CD14-positive monocyte (primary cell): ENCODE measurements around the gene MICOS13. TPM values are rescaled to one million over a fixed set of nuclear protein-coding genes. Genes with fewer than 3 reads are reported as not detected.
A peak's percentile ranks its signal among the peaks of the same experiment; 100 is the strongest.

ENCODE experiments used
- DNase-seq, 3 donors: peaks; one replicate each; pipeline ENCODE4 v3.0.0-alpha.2; 2011 to 2022
- H2AFZ ChIP-seq: 2 replicates; pipeline ENCODE4 v1.6.0; 2012; ENCODE audit warnings: mild to moderate bottlenecking, low read depth, low read length, inconsistent platforms; ENCODE audit not compliant: insufficient read depth, poor library complexity, severe bottlenecking
- H3K27ac ChIP-seq, 2 donors: 1 replicate in 1 of 2; 2 replicates in 1 of 2; pipeline ENCODE4 v1.5.1; 2012 to 2013; ENCODE audit warnings: low read length in 2 of 2, control low read depth in 1 of 2, inconsistent platforms in 1 of 2, low read depth in 1 of 2, mild to moderate bottlenecking in 1 of 2
- H3K27me3 ChIP-seq, 2 donors: one replicate each; pipeline versions ENCODE4 v1.6.0 to v1.6.1; 2011 to 2013; ENCODE audit warnings: low read length in 2 of 2; ENCODE audit not compliant: control insufficient read depth in 2 of 2, insufficient read depth in 2 of 2
- H3K36me3 ChIP-seq, 2 donors: replicated peaks in 1 of 2; 1 replicate in 1 of 2; 2 replicates in 1 of 2; pipeline versions ENCODE4 v1.5.1 to v1.6.1; 2012 to 2013; ENCODE audit warnings: low read length in 2 of 2, control low read depth in 1 of 2, inconsistent platforms in 1 of 2, mild to moderate bottlenecking in 1 of 2; ENCODE audit not compliant: insufficient read depth in 2 of 2, control insufficient read depth in 1 of 2
- H3K4me1 ChIP-seq, 2 donors: 1 replicate in 1 of 2; 2 replicates in 1 of 2; pipeline versions ENCODE4 v1.5.1 to v1.6.1; 2012 to 2013; ENCODE audit warnings: low read length in 2 of 2, control low read depth in 1 of 2, inconsistent platforms in 1 of 2, mild to moderate bottlenecking in 1 of 2, moderate library complexity in 1 of 2; ENCODE audit not compliant: insufficient read depth in 2 of 2, control insufficient read depth in 1 of 2
- H3K4me2 ChIP-seq: replicated peaks from 2 replicates; pipeline ENCODE3; 2012; ENCODE audit warnings: low read length, moderate library complexity, mild to moderate bottlenecking; ENCODE audit not compliant: poor library complexity, severe bottlenecking; ENCODE audit errors: extremely low read depth
- H3K4me3 ChIP-seq, 3 experiments: fragments of 200-600 bp in 1 of 3; sonication (generic) in 1 of 3; replicated peaks in 1 of 3; 1 replicate in 2 of 3; 2 replicates in 1 of 3; pipeline ENCODE4 v1.5.1; 2011 to 2013; ENCODE audit warnings: low read length in 3 of 3, mild to moderate bottlenecking in 3 of 3, control low read depth in 2 of 3, low read depth in 2 of 3, inconsistent platforms in 1 of 3, moderate library complexity in 1 of 3
- H3K79me2 ChIP-seq: 2 replicates; pipeline ENCODE4 v1.6.0; 2012; ENCODE audit warnings: mild to moderate bottlenecking, control low read depth, inconsistent platforms, low read length, moderate library complexity; ENCODE audit not compliant: insufficient read depth
- H3K9ac ChIP-seq: 2 replicates; pipeline ENCODE4 v1.6.0; 2017; ENCODE audit warnings: low read length, mild to moderate bottlenecking; ENCODE audit not compliant: insufficient read depth, poor library complexity, severe bottlenecking
- H3K9me3 ChIP-seq, 2 donors: replicated peaks in 1 of 2; 1 replicate in 1 of 2; 2 replicates in 1 of 2; pipeline versions ENCODE4 v1.5.1 to v1.6.1; 2012 to 2013; ENCODE audit warnings: low read length in 2 of 2, control low read depth in 1 of 2; ENCODE audit not compliant: control insufficient read depth in 1 of 2, insufficient read depth in 1 of 2
- H4K20me1 ChIP-seq: 2 replicates; pipeline ENCODE4 v1.6.0; 2012; ENCODE audit warnings: mild to moderate bottlenecking, low read length, control low read depth, moderate library complexity; ENCODE audit not compliant: insufficient read depth
- H3K27ac Mint-ChIP-seq, 7 donors: one replicate each; pipeline ENCODE4 v1.8.0; 2020; ENCODE audit warnings: mild to moderate bottlenecking in 7 of 7, mixed read lengths in 7 of 7, moderate library complexity in 6 of 7, inconsistent platforms in 2 of 7
- H3K27me3 Mint-ChIP-seq, 3 donors: one replicate each; pipeline ENCODE4 v1.8.0; 2021 to 2022; ENCODE audit warnings: low read depth in 3 of 3, mild to moderate bottlenecking in 3 of 3, mixed read lengths in 3 of 3, moderate library complexity in 3 of 3, inconsistent platforms in 1 of 3
- H3K36me3 Mint-ChIP-seq, 2 donors: one replicate each; pipeline ENCODE4 v1.8.0; 2020; ENCODE audit warnings: mixed read lengths in 2 of 2, inconsistent platforms in 1 of 2, mild to moderate bottlenecking in 1 of 2
- H3K4me1 Mint-ChIP-seq: one replicate; pipeline ENCODE4 v1.8.0; 2020; ENCODE audit warnings: mild to moderate bottlenecking, mixed read lengths
- H3K4me3 Mint-ChIP-seq, 2 donors: one replicate each; pipeline ENCODE4 v1.8.0; 2020; ENCODE audit warnings: mild to moderate bottlenecking in 2 of 2, mixed read lengths in 2 of 2, moderate library complexity in 1 of 2
- H3K9me3 Mint-ChIP-seq, 7 donors: one replicate each; pipeline ENCODE4 v1.8.0; 2020 to 2022; ENCODE audit warnings: mixed read lengths in 7 of 7, mild to moderate bottlenecking in 6 of 7, moderate library complexity in 6 of 7, inconsistent platforms in 2 of 7
- WGBS: methylation state at CpG from one replicate; pipeline ENCODE4 v1.1.5; 2013; ENCODE audit warnings: missing lambda C conversion rate; ENCODE audit not compliant: insufficient coverage; 5-methylcytosine and 5-hydroxymethylcytosine counted together
- intact Hi-C, 2 donors: fragments of 100-400 bp; cut with micrococcal nuclease; formaldehyde crosslinking; loops; one replicate each; pipeline versions ENCODE4 v1.15.0 to v1.15.1; 2023
- polyA plus RNA-seq, 3 donors: library from polyadenylated mRNA; depleted of rRNA in 1 of 3; unstranded in 2 of 3; stranded (reverse) in 1 of 3; fragments of 300-500 nt in 2 of 3; fragments of >200 nt in 1 of 3; fragmentation: Illumina TruSeq in 2 of 3; gene quantifications; 1 replicate in 2 of 3; 2 replicates in 1 of 3; pipeline ENCODE4 v1.2.3, GENCODE V29; 2012 to 2021
- TF ChIP-seq, protein P1 (sequence below): fragments of 200-600 bp; IDR thresholded peaks from one replicate; pipeline ENCODE4 v1.8.0; 2022; ENCODE audit warnings: antibody characterized with exemption, mild to moderate bottlenecking

The MICOS13 gene
- polyA plus RNA-seq, 3 donors: 22.5 to 82.7 (median 78.6) TPM

DNA sequence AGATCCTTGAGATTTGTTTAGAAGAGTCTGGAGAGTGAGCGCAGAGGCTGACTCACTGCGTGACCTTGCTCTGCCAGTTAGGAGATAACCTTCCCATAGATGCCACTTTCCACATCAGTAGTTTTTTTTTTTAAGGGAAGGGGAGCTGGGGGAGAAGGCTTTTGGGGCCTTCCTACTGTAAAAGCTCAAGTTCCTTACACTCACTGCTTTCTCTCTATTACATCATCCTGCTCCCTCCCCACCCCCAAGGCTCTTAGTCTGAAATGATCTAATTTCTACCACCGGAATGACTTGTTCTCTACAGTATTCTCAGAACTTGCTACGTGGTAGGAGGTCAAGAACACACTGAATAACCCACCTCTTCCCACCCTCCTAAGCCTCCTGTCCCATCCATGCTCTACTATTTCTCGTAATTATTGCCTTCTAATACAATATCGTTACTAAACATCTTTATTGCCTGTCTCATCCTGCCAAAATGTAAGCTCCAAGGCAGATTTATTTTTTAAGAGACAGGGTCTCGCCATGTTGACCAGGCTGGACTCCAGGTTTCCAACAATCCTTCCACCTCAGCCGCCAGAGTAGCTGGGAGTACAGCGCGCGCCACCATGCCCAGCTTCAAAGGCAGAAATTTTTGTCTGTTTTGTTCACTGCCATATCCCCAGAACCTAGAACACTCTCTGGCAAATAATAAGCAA lies 38.4 kb upstream of the MICOS13 start:
- H3K27ac ChIP-seq: peak overlapping the region; percentile 89 to 91
- peaks cover 0 to 3% (median 0%) of the 10 kb centered on the region in 7 donors for H3K9me3 Mint-ChIP-seq
- no peaks in the 10 kb centered on the region for H3K9me3 ChIP-seq
- H3K4me1 ChIP-seq: peaks cover 20 to 29% of the 10 kb centered on the region in 2 donors
- intact Hi-C loops: loop anchor here in 1 of 2 donors (2.0 kb wide), 1 partner anchor 28 kb away; the partner anchor contains the start of gene RPL36
- peaks cover 26% of the 10 kb centered on the region for H3K4me1 Mint-ChIP-seq
- H3K9ac ChIP-seq: peak overlapping the region; percentile 94
- H3K36me3 ChIP-seq: peaks cover 7 to 9% of the 10 kb centered on the region in 2 donors
- H3K79me2 ChIP-seq: peaks cover 49% of the 10 kb centered on the region
- H3K4me3 ChIP-seq: peak overlapping the region; percentile 59 to 82 (median 66)
- H2AFZ ChIP-seq: peak overlapping the region; percentile 87
- H3K4me2 ChIP-seq: peak overlapping the region; percentile 89
- peaks cover 13 to 21% of the 10 kb centered on the region in 2 donors for H3K36me3 Mint-ChIP-seq
- TF ChIP-seq, protein P1, sequence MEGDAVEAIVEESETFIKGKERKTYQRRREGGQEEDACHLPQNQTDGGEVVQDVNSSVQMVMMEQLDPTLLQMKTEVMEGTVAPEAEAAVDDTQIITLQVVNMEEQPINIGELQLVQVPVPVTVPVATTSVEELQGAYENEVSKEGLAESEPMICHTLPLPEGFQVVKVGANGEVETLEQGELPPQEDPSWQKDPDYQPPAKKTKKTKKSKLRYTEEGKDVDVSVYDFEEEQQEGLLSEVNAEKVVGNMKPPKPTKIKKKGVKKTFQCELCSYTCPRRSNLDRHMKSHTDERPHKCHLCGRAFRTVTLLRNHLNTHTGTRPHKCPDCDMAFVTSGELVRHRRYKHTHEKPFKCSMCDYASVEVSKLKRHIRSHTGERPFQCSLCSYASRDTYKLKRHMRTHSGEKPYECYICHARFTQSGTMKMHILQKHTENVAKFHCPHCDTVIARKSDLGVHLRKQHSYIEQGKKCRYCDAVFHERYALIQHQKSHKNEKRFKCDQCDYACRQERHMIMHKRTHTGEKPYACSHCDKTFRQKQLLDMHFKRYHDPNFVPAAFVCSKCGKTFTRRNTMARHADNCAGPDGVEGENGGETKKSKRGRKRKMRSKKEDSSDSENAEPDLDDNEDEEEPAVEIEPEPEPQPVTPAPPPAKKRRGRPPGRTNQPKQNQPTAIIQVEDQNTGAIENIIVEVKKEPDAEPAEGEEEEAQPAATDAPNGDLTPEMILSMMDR: no peak
- peak; percentile 26 to 66 (median 49) for DNase-seq
- H4K20me1 ChIP-seq: peaks cover 29% of the 10 kb centered on the region
- peak overlapping the region; percentile 81 to 90 for H3K4me3 Mint-ChIP-seq
- H3K27ac Mint-ChIP-seq: peak overlapping the region; percentile 90 to 95 (median 93)
- H3K27me3 ChIP-seq: no peaks in the 10 kb centered on the region
- 30% methylated on average over 6 of the region's 11 CpGs for WGBS
- H3K27me3 Mint-ChIP-seq: peaks cover 2 to 3% (median 2%) of the 10 kb centered on the region in 3 donors

DNA sequence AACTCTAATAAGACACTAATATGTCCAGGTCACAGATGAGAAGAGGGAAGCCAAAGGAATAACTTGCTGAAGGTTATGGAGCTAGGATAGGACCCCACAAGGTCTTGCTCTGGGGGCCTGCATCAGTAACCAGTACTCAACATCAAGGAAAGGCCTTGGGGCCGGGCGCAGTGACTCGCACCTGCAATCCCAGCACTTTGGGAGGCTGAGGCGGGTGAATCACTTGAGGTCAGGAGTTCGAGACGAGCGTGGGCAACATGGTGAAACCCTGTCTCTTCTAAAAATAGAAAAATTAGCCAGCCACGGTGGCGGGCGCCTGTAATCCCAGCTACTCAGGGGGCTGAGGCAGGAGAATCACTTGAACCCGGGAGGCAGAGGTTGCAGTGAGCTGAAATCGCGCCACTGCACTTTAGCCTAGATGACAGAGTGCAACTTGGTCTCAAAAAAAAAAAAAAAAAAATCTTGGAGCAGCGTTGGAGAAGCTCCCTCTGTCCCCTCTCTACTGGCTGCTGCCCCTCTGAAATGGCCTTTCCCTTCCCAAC lies 37.8 kb upstream of the MICOS13 start:
- WGBS: 44% methylated on average over 9 of the region's 14 CpGs
- Mint-ChIP-seq H3K9me3 (peaks cover 0 to 3% (median 0%) of the 10 kb centered on the region in 7 donors), H3K27me3 (peaks cover 2 to 3% (median 2%) of the 10 kb centered on the region in 3 donors), H3K4me3 (no peak overlapping the region), H3K4me1 (peaks cover 26% of the 10 kb centered on the region), H3K36me3 (peaks cover 17 to 27% of the 10 kb centered on the region in 2 donors), H3K27ac (peak overlapping the region; percentile 50 to 95 (median 92))
- no peak overlapping the region for H2AFZ ChIP-seq
- peaks cover 20 to 29% of the 10 kb centered on the region in 2 donors for H3K4me1 ChIP-seq
- peak overlapping the region; percentile 10 to 91 for H3K27ac ChIP-seq
- H4K20me1 ChIP-seq: peaks cover 29% of the 10 kb centered on the region
- H3K4me2 ChIP-seq: peak overlapping the region; percentile 89
- H3K9ac ChIP-seq: no peak overlapping the region
- H3K9me3 ChIP-seq: no peaks in the 10 kb centered on the region
- TF ChIP-seq, protein P1: no peak
- no peaks in the 10 kb centered on the region for H3K27me3 ChIP-seq
- peaks cover 49% of the 10 kb centered on the region for H3K79me2 ChIP-seq
- H3K36me3 ChIP-seq: peaks cover 13 to 15% of the 10 kb centered on the region in 2 donors
- H3K4me3 ChIP-seq: no peak overlapping the region
- intact Hi-C loops: loop anchor here in 1 of 2 donors (2.0 kb wide), 1 partner anchor 27 kb away; the partner anchor contains the start of gene RPL36
- DNase-seq: peak in 1 of 3 donors; percentile 24
